Measurements from ENCODE around the gene BHLHA15. TPM values are rescaled to one million over a fixed set of nuclear protein-coding genes. Genes with fewer than 3 reads are reported as not detected.

BHLHA15 gene
- total RNA-seq, 6 donors from 2014 or later = 2.4 to 20.1 (median 3.5) TPM; not detected in 1

DNA sequence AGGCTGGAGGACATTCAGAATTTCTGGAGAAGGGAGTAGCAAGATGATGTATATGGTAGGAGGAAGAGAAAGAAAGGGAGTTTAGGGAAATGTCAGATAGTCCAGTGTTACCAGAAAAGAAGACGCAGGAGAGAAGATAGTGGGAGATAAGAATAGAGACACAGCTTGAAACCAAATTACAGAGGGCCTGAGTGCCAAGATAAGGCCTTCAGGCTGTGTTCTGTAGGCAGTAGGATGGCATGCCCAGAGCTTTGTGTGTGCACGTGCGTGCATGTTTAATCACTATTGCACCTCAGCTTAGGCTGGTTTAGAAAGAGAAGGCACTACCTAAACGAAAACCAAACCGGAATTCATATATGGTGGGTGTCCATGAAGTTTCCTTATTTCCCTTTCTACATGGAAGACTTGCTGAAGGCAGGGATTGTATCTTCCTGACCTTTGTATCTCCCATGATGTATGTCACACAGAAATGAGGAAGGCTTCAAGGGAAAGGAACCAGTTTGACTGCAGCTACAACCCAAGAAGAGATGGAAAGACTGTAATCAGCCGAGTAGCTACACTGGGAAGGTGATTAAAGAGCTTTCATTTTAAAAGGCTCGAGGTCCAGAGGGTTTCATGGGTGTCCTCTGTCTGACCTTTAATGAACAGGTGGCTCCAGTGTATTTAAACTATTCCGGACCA lies 35.8 kb upstream of the BHLHA15 start:
- DNase-seq (no peak), ATAC-seq (ENCODE audit: low FRiP score in 2 of 2) (no peak)
- peak overlapping the region in 1 of 4 donors; percentile 65 for H3K27ac ChIP-seq
- peaks cover 0 to 45% (median 7%) of the 10 kb centered on the region in 4 donors for H3K36me3 ChIP-seq
- no peak overlapping the region for H3K4me3 ChIP-seq
- TF ChIP-seq POLR2A (IDR thresholded peaks at IDR 0.05) (no peak), EP300 (IDR thresholded peaks at IDR 0.05) (no peak), POLR2AphosphoS5 (IDR thresholded peaks at IDR 0.05) (no peak)
- TF ChIP-seq, protein P1, sequence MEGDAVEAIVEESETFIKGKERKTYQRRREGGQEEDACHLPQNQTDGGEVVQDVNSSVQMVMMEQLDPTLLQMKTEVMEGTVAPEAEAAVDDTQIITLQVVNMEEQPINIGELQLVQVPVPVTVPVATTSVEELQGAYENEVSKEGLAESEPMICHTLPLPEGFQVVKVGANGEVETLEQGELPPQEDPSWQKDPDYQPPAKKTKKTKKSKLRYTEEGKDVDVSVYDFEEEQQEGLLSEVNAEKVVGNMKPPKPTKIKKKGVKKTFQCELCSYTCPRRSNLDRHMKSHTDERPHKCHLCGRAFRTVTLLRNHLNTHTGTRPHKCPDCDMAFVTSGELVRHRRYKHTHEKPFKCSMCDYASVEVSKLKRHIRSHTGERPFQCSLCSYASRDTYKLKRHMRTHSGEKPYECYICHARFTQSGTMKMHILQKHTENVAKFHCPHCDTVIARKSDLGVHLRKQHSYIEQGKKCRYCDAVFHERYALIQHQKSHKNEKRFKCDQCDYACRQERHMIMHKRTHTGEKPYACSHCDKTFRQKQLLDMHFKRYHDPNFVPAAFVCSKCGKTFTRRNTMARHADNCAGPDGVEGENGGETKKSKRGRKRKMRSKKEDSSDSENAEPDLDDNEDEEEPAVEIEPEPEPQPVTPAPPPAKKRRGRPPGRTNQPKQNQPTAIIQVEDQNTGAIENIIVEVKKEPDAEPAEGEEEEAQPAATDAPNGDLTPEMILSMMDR (IDR thresholded peaks at IDR 0.05) = no peak
- no peaks in the 10 kb centered on the region for H3K9me3 ChIP-seq
- peaks cover 0 to 24% (median 8%) of the 10 kb centered on the region in 4 donors for H3K4me1 ChIP-seq
- H3K27me3 ChIP-seq = no peaks in the 10 kb centered on the region
- WGBS, 2 donors = 88 to 89% methylated on average over 8 of the region's 8 CpGs

- no peaks in the 10 kb centered on the region for H3K27me3 ChIP-seq
- no peaks in the 10 kb centered on the region for H3K9me3 ChIP-seq
- H3K4me1 ChIP-seq = peaks cover 0 to 24% (median 8%) of the 10 kb centered on the region in 4 donors
- WGBS, 2 donors = 76 to 80% methylated on average over 6 of the region's 6 CpGs
- H3K27ac ChIP-seq = peak overlapping the region; percentile 0 to 68 (median 50)
- H3K36me3 ChIP-seq = peaks cover 0 to 27% (median 0%) of the 10 kb centered on the region in 4 donors
- DNase-seq (no peak), ATAC-seq (ENCODE audit: low FRiP score in 2 of 2) (peak in 1 of 2 donors; percentile 51)
- H3K4me3 ChIP-seq = no peak overlapping the region
- TF ChIP-seq POLR2A (IDR thresholded peaks at IDR 0.05) = no peak
- TF ChIP-seq, protein P1 (IDR thresholded peaks at IDR 0.05) = no peak
- no peak for TF ChIP-seq EP300 (IDR thresholded peaks at IDR 0.05)
- no peak for TF ChIP-seq POLR2AphosphoS5 (IDR thresholded peaks at IDR 0.05)
Measured at GRCh38 chr7:98177553-98177952, 33.7 kb upstream of the BHLHA15 start.

GRCh38 chr7:98178321-98178720 lies 32.9 kb upstream of the BHLHA15 start:
- peak overlapping the region; percentile 41 to 68 (median 63) for H3K27ac ChIP-seq
- peaks cover 0 to 24% (median 8%) of the 10 kb centered on the region in 4 donors for H3K4me1 ChIP-seq
- H3K36me3 ChIP-seq = peaks cover 0 to 22% (median 0%) of the 10 kb centered on the region in 4 donors
- TF ChIP-seq, protein P1 (IDR thresholded peaks at IDR 0.05) = no peak
- TF ChIP-seq POLR2AphosphoS5 (IDR thresholded peaks at IDR 0.05) (peak in 1 of 2 donors; percentile 53), EP300 (IDR thresholded peaks at IDR 0.05) (peak in 1 of 4 donors; percentile 57)
- 63 to 65% methylated on average over 8 to 16 of the region's 16 CpGs for WGBS, 2 donors
- no peaks in the 10 kb centered on the region for H3K9me3 ChIP-seq
- no peak overlapping the region for H3K4me3 ChIP-seq
- ATAC-seq (ENCODE audit: low FRiP score in 2 of 2) = peak; percentile 73 to 94
- H3K27me3 ChIP-seq = no peaks in the 10 kb centered on the region
- DNase-seq = peak; percentile 90 to 93

DNA sequence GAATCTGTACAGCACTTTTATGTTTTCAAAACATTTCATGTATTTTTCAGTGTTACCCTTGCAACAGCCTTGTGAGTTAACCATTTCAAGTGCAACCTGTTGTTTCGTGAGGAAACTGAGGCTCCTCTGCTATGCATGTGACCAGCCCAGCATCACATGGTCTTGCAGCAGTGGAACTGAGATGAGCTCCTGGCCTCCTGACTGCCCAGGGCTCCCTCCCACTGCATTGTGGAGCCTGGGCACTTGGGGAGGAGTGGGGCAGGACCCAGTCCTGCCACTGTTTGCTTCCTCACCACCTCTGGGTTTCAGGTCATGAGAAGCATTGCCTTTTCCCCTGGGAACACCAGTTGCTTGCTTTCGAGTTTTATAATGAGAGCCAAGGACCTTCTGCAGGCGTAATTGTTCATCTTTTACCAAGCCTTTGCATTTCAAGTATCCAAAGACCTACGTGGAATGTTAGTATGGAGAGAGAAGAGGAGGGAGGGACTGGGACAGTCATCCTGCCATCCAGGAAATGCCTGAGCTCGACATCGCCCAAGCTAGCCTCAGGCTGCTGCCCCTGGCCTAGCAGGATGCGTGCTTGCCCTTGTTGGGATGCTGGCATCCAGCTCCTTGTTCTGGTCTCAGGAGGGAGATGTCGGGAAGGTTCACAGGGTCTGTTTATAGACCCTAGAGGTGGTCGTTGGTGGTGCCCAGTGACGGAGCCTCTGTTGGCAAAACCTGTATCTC lies 32.3 kb upstream of the BHLHA15 start:
- Histone ChIP-seq H3K4me3 (no peak overlapping the region), H3K27ac (peak overlapping the region; percentile 41 to 68 (median 61)), H3K27me3 (no peaks in the 10 kb centered on the region), H3K4me1 (peaks cover 0 to 19% (median 8%) of the 10 kb centered on the region in 4 donors), H3K9me3 (no peaks in the 10 kb centered on the region), H3K36me3 (peaks cover 0 to 22% (median 0%) of the 10 kb centered on the region in 4 donors)
- DNase-seq = no peak
- TF ChIP-seq, protein P1 (IDR thresholded peaks at IDR 0.05) = no peak
- no peak for TF ChIP-seq EP300 (IDR thresholded peaks at IDR 0.05)
- TF ChIP-seq POLR2A (IDR thresholded peaks at IDR 0.05) = no peak
- no peak for TF ChIP-seq POLR2AphosphoS5 (IDR thresholded peaks at IDR 0.05)
- 76 to 77% methylated on average over 10 of the region's 10 CpGs for WGBS, 2 donors
- peak in 1 of 2 donors; percentile 66 for ATAC-seq (ENCODE audit: low FRiP score in 2 of 2)
